Liver (tissue), 3 donors: ENCODE data around the gene VAV3.

Experiments used
- EGR1 ChIP-seq, 2 donors: IDR thresholded peaks; 2 replicates each; pipeline ENCODE4 v1.6.1; 2016 to 2018; ENCODE audit warnings: antibody characterized with exemption in 2 of 2, low read depth in 2 of 2
- FOXA1 ChIP-seq: IDR thresholded peaks from 2 replicates; pipeline ENCODE4 v1.6.1; 2016; ENCODE audit warnings: antibody characterized with exemption
- NR2F2 ChIP-seq: IDR thresholded peaks from 2 replicates; pipeline ENCODE4 v1.6.1; 2016; ENCODE audit warnings: antibody characterized with exemption
- RAD21 ChIP-seq, 2 donors: IDR thresholded peaks; 2 replicates each; pipeline ENCODE4 v1.6.1; 2016; ENCODE audit warnings: antibody characterized with exemption in 2 of 2, mild to moderate bottlenecking in 2 of 2
- RXRA ChIP-seq, 2 donors: IDR thresholded peaks; 2 replicates each; pipeline ENCODE4 v1.6.1; 2017 to 2018; ENCODE audit warnings: antibody characterized with exemption in 2 of 2, mild to moderate bottlenecking in 1 of 2
- TAF1 ChIP-seq: conservative IDR thresholded peaks from 2 replicates; pipeline ENCODE4 v1.6.1; 2016; ENCODE audit warnings: antibody characterized with exemption, mild to moderate bottlenecking
- YY1 ChIP-seq: IDR thresholded peaks from 2 replicates; pipeline ENCODE4 v1.6.1; 2016; ENCODE audit warnings: antibody characterized with exemption, mild to moderate bottlenecking
- TF ChIP-seq, protein P1 (sequence below): fragments of 150-350 bp; IDR thresholded peaks from 2 replicates; pipeline ENCODE4 v1.5.1; 2017; ENCODE audit warnings: improper control_type of control experiment, low read depth, low read length; ENCODE audit not compliant: missing input control
- TF ChIP-seq, protein P2 (sequence below): IDR thresholded peaks from 2 replicates; pipeline ENCODE4 v1.6.1; 2016; ENCODE audit warnings: antibody characterized with exemption, mild to moderate bottlenecking
- TF ChIP-seq, protein P3 (sequence below): IDR thresholded peaks from 2 replicates; pipeline ENCODE4 v1.6.1; 2016; ENCODE audit warnings: antibody characterized with exemption
- TF ChIP-seq, protein P4 (sequence below): IDR thresholded peaks from 2 replicates; pipeline ENCODE4 v1.6.1; 2016; ENCODE audit warnings: antibody characterized with exemption
- donor health status: healthy.
- donor health status: healthy.

DNA sequence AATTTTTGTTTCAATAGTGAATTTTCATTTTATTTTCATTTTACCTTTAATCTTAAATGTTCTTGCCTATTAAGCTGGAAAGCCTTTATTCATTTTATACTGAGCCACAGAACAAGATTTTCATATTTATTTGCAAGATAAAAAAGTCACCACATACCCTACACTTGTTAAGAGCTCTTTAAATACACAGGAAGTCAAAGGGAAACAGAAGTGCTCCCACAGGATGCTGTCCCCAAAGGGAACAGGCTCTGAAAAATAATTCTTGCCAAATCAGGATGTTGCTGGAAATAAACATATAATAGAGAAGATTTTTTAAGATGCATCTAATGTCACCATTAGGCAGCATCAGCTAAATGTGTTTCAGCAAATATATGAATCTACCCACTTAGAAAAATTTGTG is 113.6 kb downstream of the VAV3 start:
- TF ChIP-seq, protein P1, sequence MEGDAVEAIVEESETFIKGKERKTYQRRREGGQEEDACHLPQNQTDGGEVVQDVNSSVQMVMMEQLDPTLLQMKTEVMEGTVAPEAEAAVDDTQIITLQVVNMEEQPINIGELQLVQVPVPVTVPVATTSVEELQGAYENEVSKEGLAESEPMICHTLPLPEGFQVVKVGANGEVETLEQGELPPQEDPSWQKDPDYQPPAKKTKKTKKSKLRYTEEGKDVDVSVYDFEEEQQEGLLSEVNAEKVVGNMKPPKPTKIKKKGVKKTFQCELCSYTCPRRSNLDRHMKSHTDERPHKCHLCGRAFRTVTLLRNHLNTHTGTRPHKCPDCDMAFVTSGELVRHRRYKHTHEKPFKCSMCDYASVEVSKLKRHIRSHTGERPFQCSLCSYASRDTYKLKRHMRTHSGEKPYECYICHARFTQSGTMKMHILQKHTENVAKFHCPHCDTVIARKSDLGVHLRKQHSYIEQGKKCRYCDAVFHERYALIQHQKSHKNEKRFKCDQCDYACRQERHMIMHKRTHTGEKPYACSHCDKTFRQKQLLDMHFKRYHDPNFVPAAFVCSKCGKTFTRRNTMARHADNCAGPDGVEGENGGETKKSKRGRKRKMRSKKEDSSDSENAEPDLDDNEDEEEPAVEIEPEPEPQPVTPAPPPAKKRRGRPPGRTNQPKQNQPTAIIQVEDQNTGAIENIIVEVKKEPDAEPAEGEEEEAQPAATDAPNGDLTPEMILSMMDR, result no peak
- no peak for TF ChIP-seq NR2F2
- no peak for TF ChIP-seq RAD21 (IDR thresholded peaks at IDR 0.05)
- TF ChIP-seq, protein P2, sequence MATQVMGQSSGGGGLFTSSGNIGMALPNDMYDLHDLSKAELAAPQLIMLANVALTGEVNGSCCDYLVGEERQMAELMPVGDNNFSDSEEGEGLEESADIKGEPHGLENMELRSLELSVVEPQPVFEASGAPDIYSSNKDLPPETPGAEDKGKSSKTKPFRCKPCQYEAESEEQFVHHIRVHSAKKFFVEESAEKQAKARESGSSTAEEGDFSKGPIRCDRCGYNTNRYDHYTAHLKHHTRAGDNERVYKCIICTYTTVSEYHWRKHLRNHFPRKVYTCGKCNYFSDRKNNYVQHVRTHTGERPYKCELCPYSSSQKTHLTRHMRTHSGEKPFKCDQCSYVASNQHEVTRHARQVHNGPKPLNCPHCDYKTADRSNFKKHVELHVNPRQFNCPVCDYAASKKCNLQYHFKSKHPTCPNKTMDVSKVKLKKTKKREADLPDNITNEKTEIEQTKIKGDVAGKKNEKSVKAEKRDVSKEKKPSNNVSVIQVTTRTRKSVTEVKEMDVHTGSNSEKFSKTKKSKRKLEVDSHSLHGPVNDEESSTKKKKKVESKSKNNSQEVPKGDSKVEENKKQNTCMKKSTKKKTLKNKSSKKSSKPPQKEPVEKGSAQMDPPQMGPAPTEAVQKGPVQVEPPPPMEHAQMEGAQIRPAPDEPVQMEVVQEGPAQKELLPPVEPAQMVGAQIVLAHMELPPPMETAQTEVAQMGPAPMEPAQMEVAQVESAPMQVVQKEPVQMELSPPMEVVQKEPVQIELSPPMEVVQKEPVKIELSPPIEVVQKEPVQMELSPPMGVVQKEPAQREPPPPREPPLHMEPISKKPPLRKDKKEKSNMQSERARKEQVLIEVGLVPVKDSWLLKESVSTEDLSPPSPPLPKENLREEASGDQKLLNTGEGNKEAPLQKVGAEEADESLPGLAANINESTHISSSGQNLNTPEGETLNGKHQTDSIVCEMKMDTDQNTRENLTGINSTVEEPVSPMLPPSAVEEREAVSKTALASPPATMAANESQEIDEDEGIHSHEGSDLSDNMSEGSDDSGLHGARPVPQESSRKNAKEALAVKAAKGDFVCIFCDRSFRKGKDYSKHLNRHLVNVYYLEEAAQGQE, result no peak
- TF ChIP-seq FOXA1, result no peak
- no peak for TF ChIP-seq YY1
- TF ChIP-seq RXRA (IDR thresholded peaks at IDR 0.05), result no peak
- no peak for TF ChIP-seq TAF1
- TF ChIP-seq, protein P3, sequence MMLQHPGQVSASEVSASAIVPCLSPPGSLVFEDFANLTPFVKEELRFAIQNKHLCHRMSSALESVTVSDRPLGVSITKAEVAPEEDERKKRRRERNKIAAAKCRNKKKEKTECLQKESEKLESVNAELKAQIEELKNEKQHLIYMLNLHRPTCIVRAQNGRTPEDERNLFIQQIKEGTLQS, result no peak
- TF ChIP-seq EGR1 (IDR thresholded peaks at IDR 0.05; ENCODE audit: low read depth in 2 of 2), result no peak
- TF ChIP-seq, protein P4, sequence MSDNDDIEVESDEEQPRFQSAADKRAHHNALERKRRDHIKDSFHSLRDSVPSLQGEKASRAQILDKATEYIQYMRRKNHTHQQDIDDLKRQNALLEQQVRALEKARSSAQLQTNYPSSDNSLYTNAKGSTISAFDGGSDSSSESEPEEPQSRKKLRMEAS, result no peak
